Endodermal cell (in vitro differentiated cells): Measurements from ENCODE around the gene COX20. TPM values are rescaled to one million over a fixed set of nuclear protein-coding genes. Genes with fewer than 3 reads are reported as not detected.

Experiments used
- DNase-seq: peaks from one replicate; pipeline ENCODE4 v3.0.0-alpha.2; 2017
- H3K27ac ChIP-seq: 2 replicates; pipeline ENCODE4 v1.5.1; 2013; ENCODE audit warnings: mild to moderate bottlenecking, low read depth, low read length, moderate library complexity
- H3K27me3 ChIP-seq: 2 replicates; pipeline ENCODE4 v1.6.1; 2013; ENCODE audit warnings: mild to moderate bottlenecking, low read length, moderate library complexity; ENCODE audit not compliant: insufficient read depth, control insufficient read depth, poor library complexity, severe bottlenecking
- H3K36me3 ChIP-seq: 2 replicates; pipeline ENCODE4 v1.7.0; 2013; ENCODE audit warnings: mild to moderate bottlenecking, low read length, moderate library complexity; ENCODE audit not compliant: control insufficient read depth, insufficient read depth
- H3K4me1 ChIP-seq: one replicate; pipeline ENCODE4 v1.7.0; 2013; ENCODE audit warnings: low read length; ENCODE audit not compliant: control insufficient read depth, insufficient read depth
- H3K4me3 ChIP-seq: 2 replicates; pipeline ENCODE4 v1.5.1; 2013; ENCODE audit warnings: mild to moderate bottlenecking, low read length, moderate library complexity
- H3K9ac ChIP-seq: 2 replicates; pipeline ENCODE4 v1.6.1; 2013; ENCODE audit warnings: mild to moderate bottlenecking, low read length, moderate library complexity; ENCODE audit not compliant: poor library complexity, severe bottlenecking; ENCODE audit errors: extremely low read depth
- H3K9me3 ChIP-seq: 2 replicates; pipeline ENCODE4 v1.6.1; 2013; ENCODE audit warnings: mild to moderate bottlenecking, low read length, moderate library complexity; ENCODE audit not compliant: control insufficient read depth
- H3K27ac Mint-ChIP-seq: 2 replicates; pipeline ENCODE4 v1.8.0; 2020; ENCODE audit warnings: mixed read lengths
- H3K27me3 Mint-ChIP-seq: 2 replicates; pipeline ENCODE4 v1.8.0; 2021; ENCODE audit warnings: mild to moderate bottlenecking, mixed read lengths; ENCODE audit not compliant: insufficient read depth
- H3K36me3 Mint-ChIP-seq: 2 replicates; pipeline ENCODE4 v1.8.0; 2020; ENCODE audit warnings: low read depth, mixed read lengths
- H3K4me1 Mint-ChIP-seq: 2 replicates; pipeline ENCODE4 v1.8.0; 2020; ENCODE audit warnings: mixed read lengths
- H3K4me3 Mint-ChIP-seq: 2 replicates; pipeline ENCODE4 v1.8.0; 2020; ENCODE audit warnings: mild to moderate bottlenecking, moderate library complexity, mixed read lengths
- H3K9me3 Mint-ChIP-seq: 2 replicates; pipeline ENCODE4 v1.8.0; 2020; ENCODE audit warnings: mild to moderate bottlenecking, mixed read lengths
- WGBS, 2 experiments: methylation state at CpG; one replicate each; pipeline versions ENCODE4 v1.1.5 to v1.1.7; 2013; ENCODE audit warnings: missing lambda C conversion rate in 2 of 2, mixed read lengths in 1 of 2; ENCODE audit not compliant: insufficient coverage in 1 of 2, insufficient read length in 1 of 2; 5-methylcytosine and 5-hydroxymethylcytosine counted together
- long read RNA-seq, 4 experiments: library from polyadenylated mRNA in 2 of 4; library from RNA in 1 of 4; library from capped mRNA in 1 of 4; stranded (forward) in 3 of 4; unstranded in 1 of 4; transcript quantifications; one replicate each; pipeline ENCODE4 v2.0.0, GENCODE V29; 2020 to 2021; ENCODE audit warnings: inconsistent platforms in 1 of 4
- polyA plus RNA-seq, 2 experiments: library from polyadenylated mRNA; stranded (reverse); fragments of 50-300 nt; gene quantifications; one replicate each; pipeline ENCODE4 v1.2.3, GENCODE V29; 2013
- total RNA-seq, 2 donors: library from RNA; stranded (reverse); fragmentation: NEBNext Ultra II Directional in 1 of 2; extraction: Animal tissue kit (Norgen Biotek cat#: 25700) in 1 of 2; gene quantifications; 2 replicates in 1 of 2; 3 replicates in 1 of 2; pipeline ENCODE4 v1.2.1, GENCODE V29; 2021
- TF ChIP-seq, protein P1 (sequence below): fragments of 200-600 bp; sonication (generic); conservative IDR thresholded peaks from 2 replicates; pipeline ENCODE4 v1.5.0; 2021; ENCODE audit warnings: antibody characterized with exemption, mild to moderate bottlenecking

The COX20 gene, protein sequence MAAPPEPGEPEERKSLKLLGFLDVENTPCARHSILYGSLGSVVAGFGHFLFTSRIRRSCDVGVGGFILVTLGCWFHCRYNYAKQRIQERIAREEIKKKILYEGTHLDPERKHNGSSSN
- total RNA-seq: 10 to 100 TPM; 19.5 to 23.4 TPM
- 27.2 TPM for polyA plus RNA-seq (2013, experiment 1 of 2)
- polyA plus RNA-seq (2013, experiment 2 of 2): 25.9 TPM
- long read RNA-seq, experiment 1, transcript COX20-203 (4 exons, 2,631 nt): major isoform, 8 of 17 reads
- long read RNA-seq, experiment 1, partial matches to known transcripts: 0 of 17 reads
- long read RNA-seq, experiment 1, other reads (novel, unspliced or antisense): 4 of 17 reads
- long read RNA-seq, experiment 2, transcript COX20-202 (3 exons, 1,005 nt): minor isoform, 10 of 57 reads
- long read RNA-seq, experiment 2, transcript COX20-203 (4 exons, 2,631 nt): major isoform, 38 of 57 reads
- long read RNA-seq, experiment 2, partial matches to known transcripts: 0 of 57 reads
- long read RNA-seq, experiment 2, other reads (novel, unspliced or antisense): 4 of 57 reads
- long read RNA-seq, experiment 3, transcript COX20-203 (4 exons, 2,631 nt): major isoform, 26 of 37 reads
- long read RNA-seq, experiment 3, transcript COX20-202 (3 exons, 1,005 nt): minor isoform, 6 of 37 reads
- long read RNA-seq, experiment 3, partial matches to known transcripts: 0 of 37 reads
- long read RNA-seq, experiment 3, other reads (novel, unspliced or antisense): 5 of 37 reads
- long read RNA-seq, experiment 4, transcript COX20-203 (4 exons, 2,631 nt): major isoform, 22 of 29 reads
- long read RNA-seq, experiment 4, partial matches to known transcripts: 1 of 29 reads
- long read RNA-seq, experiment 4, other reads (novel, unspliced or antisense): 3 of 29 reads

DNA sequence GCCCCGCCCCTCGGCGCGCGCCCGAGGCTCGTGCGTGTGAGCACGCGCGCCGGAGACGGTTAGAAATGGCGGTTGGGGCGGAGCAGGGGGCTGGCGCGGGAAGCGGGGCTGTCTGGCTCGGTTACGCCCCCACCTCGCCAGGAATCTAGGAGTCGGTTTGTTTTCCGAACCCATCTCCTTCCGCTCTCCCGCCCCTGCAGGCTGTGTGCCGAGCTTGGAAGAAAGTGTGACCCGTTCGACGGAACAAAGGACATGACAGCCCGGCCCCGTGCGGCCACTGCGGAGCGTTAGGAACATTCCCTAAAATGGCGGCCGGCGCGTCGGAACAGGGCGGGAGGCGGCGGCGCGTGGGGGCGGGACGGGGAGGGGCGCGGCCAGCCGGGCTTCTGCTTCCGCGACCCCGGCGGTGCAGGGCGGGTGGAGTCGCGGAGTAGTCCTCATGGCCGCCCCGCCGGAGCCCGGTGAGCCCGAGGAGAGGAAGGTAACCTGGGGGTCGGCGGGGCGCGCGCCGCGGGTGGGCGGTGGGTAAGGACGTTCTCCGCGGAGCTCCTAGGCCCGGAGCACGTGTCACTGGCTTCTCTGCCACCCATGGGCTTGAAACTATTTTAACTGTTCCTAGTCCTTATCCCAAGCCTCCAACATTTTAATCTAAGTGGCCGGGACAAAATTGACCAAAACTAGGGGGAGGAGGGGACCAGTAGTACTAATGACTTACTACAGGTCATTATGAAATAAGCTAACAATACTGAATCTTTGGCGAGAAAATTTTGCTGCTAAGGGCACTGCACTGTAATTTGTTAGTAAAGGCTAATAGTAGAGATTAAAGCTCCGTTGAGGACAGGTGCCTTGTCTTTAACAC lies at the start of gene COX20:
Gene COX20 (plus strand): TSS at position 383 of the 859 bp plus-strand sequence. CDS start 57 bp downstream, at position 440.
- Histone ChIP-seq H3K27me3 (no peaks in the 10 kb centered on the region), H3K9me3 (no peaks in the 10 kb centered on the region), H3K36me3 (peaks cover 30% of the 10 kb centered on the region), H3K9ac (peak within 1 kb of the TSS; percentile 90), H3K4me1 (no peaks in the 10 kb centered on the region), H3K4me3 (peak within 1 kb of the TSS; percentile 92), H3K27ac (peak within 1 kb of the TSS; percentile 100)
- Mint-ChIP-seq H3K27me3 (no peaks in the 10 kb centered on the region), H3K4me1 (peaks cover 22% of the 10 kb centered on the region), H3K9me3 (no peaks in the 10 kb centered on the region), H3K27ac (peak within 1 kb of the TSS; percentile 100), H3K4me3 (peak within 1 kb of the TSS; percentile 79), H3K36me3 (peaks cover 22% of the 10 kb centered on the region)
- 0% methylated on average over 1 to 77 of the region's 77 CpGs for WGBS, 2 experiments
- TF ChIP-seq, protein P1, sequence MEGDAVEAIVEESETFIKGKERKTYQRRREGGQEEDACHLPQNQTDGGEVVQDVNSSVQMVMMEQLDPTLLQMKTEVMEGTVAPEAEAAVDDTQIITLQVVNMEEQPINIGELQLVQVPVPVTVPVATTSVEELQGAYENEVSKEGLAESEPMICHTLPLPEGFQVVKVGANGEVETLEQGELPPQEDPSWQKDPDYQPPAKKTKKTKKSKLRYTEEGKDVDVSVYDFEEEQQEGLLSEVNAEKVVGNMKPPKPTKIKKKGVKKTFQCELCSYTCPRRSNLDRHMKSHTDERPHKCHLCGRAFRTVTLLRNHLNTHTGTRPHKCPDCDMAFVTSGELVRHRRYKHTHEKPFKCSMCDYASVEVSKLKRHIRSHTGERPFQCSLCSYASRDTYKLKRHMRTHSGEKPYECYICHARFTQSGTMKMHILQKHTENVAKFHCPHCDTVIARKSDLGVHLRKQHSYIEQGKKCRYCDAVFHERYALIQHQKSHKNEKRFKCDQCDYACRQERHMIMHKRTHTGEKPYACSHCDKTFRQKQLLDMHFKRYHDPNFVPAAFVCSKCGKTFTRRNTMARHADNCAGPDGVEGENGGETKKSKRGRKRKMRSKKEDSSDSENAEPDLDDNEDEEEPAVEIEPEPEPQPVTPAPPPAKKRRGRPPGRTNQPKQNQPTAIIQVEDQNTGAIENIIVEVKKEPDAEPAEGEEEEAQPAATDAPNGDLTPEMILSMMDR: no peak
- DNase-seq: peak; percentile 95

DNA sequence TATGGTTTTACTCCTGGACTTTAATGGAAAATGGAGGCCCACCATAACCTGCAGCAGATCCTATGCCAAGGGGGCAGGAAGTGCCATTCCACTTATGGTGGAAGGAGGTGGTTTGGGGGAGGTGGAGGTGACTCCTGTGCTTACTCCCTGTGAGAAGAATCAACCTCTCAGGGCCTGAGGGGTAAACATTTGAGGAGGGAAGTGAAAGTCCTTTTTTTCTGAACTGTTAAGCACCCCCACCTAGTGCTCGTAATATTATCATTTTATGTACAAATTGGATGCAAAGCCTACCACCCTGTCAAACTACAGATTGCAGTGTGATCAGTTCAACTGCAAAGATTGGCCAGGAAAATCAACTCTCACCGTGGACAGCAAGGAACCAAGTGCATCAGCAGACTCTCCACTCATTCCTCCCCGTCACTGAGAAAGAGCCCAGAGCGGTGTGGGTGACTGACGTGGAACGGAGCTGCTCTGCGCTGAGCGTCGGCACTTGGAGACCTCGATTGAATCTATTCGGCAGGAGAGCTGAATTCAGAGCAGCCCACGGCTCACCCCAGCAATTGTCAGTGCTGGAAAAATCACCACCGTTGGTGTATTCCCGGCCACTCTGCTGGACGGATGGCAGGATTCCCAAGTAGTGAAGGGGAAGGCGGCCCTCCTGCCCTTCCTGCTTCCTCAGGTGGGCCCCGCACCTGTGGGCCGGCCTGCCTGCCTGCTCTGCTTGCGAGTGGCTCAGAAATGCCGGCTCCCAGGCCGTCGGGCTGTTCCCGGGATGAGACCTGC lies 46.8 kb upstream of the COX20 start:
- no peaks in the 10 kb centered on the region for H3K27me3 ChIP-seq
- Mint-ChIP-seq H3K36me3 (no peaks in the 10 kb centered on the region), H3K27me3 (no peaks in the 10 kb centered on the region), H3K9me3 (peaks cover 1% of the 10 kb centered on the region), H3K4me3 (no peak overlapping the region), H3K27ac (no peak overlapping the region), H3K4me1 (no peaks in the 10 kb centered on the region)
- no peak overlapping the region for H3K27ac ChIP-seq
- H3K36me3 ChIP-seq: no peaks in the 10 kb centered on the region
- H3K4me1 ChIP-seq: no peaks in the 10 kb centered on the region
- TF ChIP-seq, protein P1: no peak
- no peak overlapping the region for H3K9ac ChIP-seq
- H3K4me3 ChIP-seq: no peak overlapping the region
- 86 to 87% methylated on average over 22 to 23 of the region's 23 CpGs for WGBS, 2 experiments
- H3K9me3 ChIP-seq: no peaks in the 10 kb centered on the region
- DNase-seq: peak; percentile 65
